IPS-15b (cell line): ENCODE measurements around the gene CA12.

ENCODE experiments used
- H3K27me3 ChIP-seq: one replicate; pipeline ENCODE4 v1.6.1; 2013; ENCODE audit warnings: low read length; ENCODE audit not compliant: control insufficient read depth, insufficient read depth
- H3K36me3 ChIP-seq: one replicate; pipeline ENCODE4 v1.6.1; 2013; ENCODE audit warnings: low read length; ENCODE audit not compliant: control insufficient read depth, insufficient read depth
- H3K4me1 ChIP-seq: one replicate; pipeline ENCODE4 v1.6.1; 2013; ENCODE audit warnings: mild to moderate bottlenecking, low read length; ENCODE audit not compliant: control insufficient read depth, insufficient read depth
- H3K4me3 ChIP-seq: one replicate; pipeline ENCODE4 v1.5.1; 2013; ENCODE audit warnings: low read depth, low read length
- H3K9ac ChIP-seq: one replicate; pipeline ENCODE4 v1.6.1; 2013; ENCODE audit warnings: low read depth, mild to moderate bottlenecking, low read length
- H3K9me3 ChIP-seq: one replicate; pipeline ENCODE4 v1.6.1; 2013; ENCODE audit warnings: mild to moderate bottlenecking, low read length; ENCODE audit not compliant: control insufficient read depth, insufficient read depth

The CA12 gene

GRCh38 chr15:63398456-63398855 lies 16.8 kb upstream of the CA12 start:
- H3K9me3 ChIP-seq, result peaks cover 5% of the 10 kb centered on the region
- H3K27me3 ChIP-seq, result peaks cover 25% of the 10 kb centered on the region
- peaks cover 9% of the 10 kb centered on the region for H3K4me1 ChIP-seq
- H3K4me3 ChIP-seq, result no peak overlapping the region
- H3K9ac ChIP-seq, result no peak overlapping the region
- H3K36me3 ChIP-seq, result no peaks in the 10 kb centered on the region

- peaks cover 5% of the 10 kb centered on the region for H3K9me3 ChIP-seq
- H3K27me3 ChIP-seq, result peaks cover 25% of the 10 kb centered on the region
- no peaks in the 10 kb centered on the region for H3K36me3 ChIP-seq
- H3K4me1 ChIP-seq, result peaks cover 9% of the 10 kb centered on the region
- no peak overlapping the region for H3K9ac ChIP-seq
- H3K4me3 ChIP-seq, result no peak overlapping the region
These were observed 14.7 kb upstream of the CA12 start for GRCh38 chr15:63396152-63396928.

- Histone ChIP-seq H3K27me3 (peaks cover 25% of the 10 kb centered on the region), H3K9me3 (peaks cover 5% of the 10 kb centered on the region), H3K36me3 (no peaks in the 10 kb centered on the region), H3K4me3 (no peak overlapping the region), H3K4me1 (peaks cover 9% of the 10 kb centered on the region), H3K9ac (no peak overlapping the region)
These were observed 14.1 kb upstream of the CA12 start for GRCh38 chr15:63395730-63396151.

- Histone ChIP-seq H3K4me3 (no peak overlapping the region), H3K36me3 (no peaks in the 10 kb centered on the region), H3K4me1 (peaks cover 9% of the 10 kb centered on the region), H3K27me3 (peaks cover 19% of the 10 kb centered on the region), H3K9ac (no peak overlapping the region), H3K9me3 (peaks cover 5% of the 10 kb centered on the region)
These were observed 10.8 kb upstream of the CA12 start for GRCh38 chr15:63392361-63393009.

GRCh38 chr15:63391669-63392360 lies 10.2 kb upstream of the CA12 start:
- peaks cover 5% of the 10 kb centered on the region for H3K9me3 ChIP-seq
- H3K9ac ChIP-seq, result no peak overlapping the region
- peaks cover 8% of the 10 kb centered on the region for H3K4me1 ChIP-seq
- H3K4me3 ChIP-seq, result no peak overlapping the region
- H3K27me3 ChIP-seq, result peaks cover 19% of the 10 kb centered on the region
- no peaks in the 10 kb centered on the region for H3K36me3 ChIP-seq

- Histone ChIP-seq H3K27me3 (peaks cover 13% of the 10 kb centered on the region), H3K9me3 (peaks cover 5% of the 10 kb centered on the region), H3K9ac (no peak overlapping the region), H3K36me3 (no peaks in the 10 kb centered on the region), H3K4me3 (no peak overlapping the region), H3K4me1 (no peaks in the 10 kb centered on the region)
These were observed 9.0 kb upstream of the CA12 start for GRCh38 chr15:63390689-63391088.

GRCh38 chr15:63389902-63390670 lies 8.4 kb upstream of the CA12 start:
- no peaks in the 10 kb centered on the region for H3K4me1 ChIP-seq
- no peak overlapping the region for H3K4me3 ChIP-seq
- H3K9me3 ChIP-seq, result peaks cover under 1% of the 10 kb centered on the region
- no peak overlapping the region for H3K9ac ChIP-seq
- peaks cover 7% of the 10 kb centered on the region for H3K27me3 ChIP-seq
- no peaks in the 10 kb centered on the region for H3K36me3 ChIP-seq

- H3K4me1 ChIP-seq, result no peaks in the 10 kb centered on the region
- H3K4me3 ChIP-seq, result no peak overlapping the region
- H3K27me3 ChIP-seq, result peaks cover 9% of the 10 kb centered on the region
- no peak overlapping the region for H3K9ac ChIP-seq
- H3K36me3 ChIP-seq, result no peaks in the 10 kb centered on the region
- H3K9me3 ChIP-seq, result no peaks in the 10 kb centered on the region
These were observed 6.9 kb upstream of the CA12 start for GRCh38 chr15:63388511-63388910.

GRCh38 chr15:63387748-63388493 lies 6.3 kb upstream of the CA12 start:
- Histone ChIP-seq H3K4me3 (no peak overlapping the region), H3K27me3 (peaks cover 15% of the 10 kb centered on the region), H3K4me1 (no peaks in the 10 kb centered on the region), H3K9ac (no peak overlapping the region), H3K36me3 (no peaks in the 10 kb centered on the region), H3K9me3 (no peaks in the 10 kb centered on the region)

- H3K27me3 ChIP-seq, result peaks cover 28% of the 10 kb centered on the region
These were observed 4.4 kb upstream of the CA12 start for GRCh38 chr15:63385911-63386531.

More at GRCh38 chr15:63385911-63386531, 4.4 kb upstream of the CA12 start:
- Histone ChIP-seq H3K4me1 (peaks cover 4% of the 10 kb centered on the region), H3K9me3 (no peaks in the 10 kb centered on the region), H3K4me3 (no peak overlapping the region), H3K36me3 (no peaks in the 10 kb centered on the region), H3K9ac (no peak overlapping the region)
